ENCODE results near the gene ZNF76. TPM values are rescaled to one million over a fixed set of nuclear protein-coding genes. Genes with fewer than 3 reads are reported as not detected.
A peak's percentile ranks its signal among the peaks of the same experiment; 100 is the strongest.

The ZNF76 gene
- total and polyA plus RNA-seq, 2 of the 13 experiments (the other 11 are each of a cell fraction or from before 2014, with no cell fraction given) = 13.2 to 26.4 TPM

DNA sequence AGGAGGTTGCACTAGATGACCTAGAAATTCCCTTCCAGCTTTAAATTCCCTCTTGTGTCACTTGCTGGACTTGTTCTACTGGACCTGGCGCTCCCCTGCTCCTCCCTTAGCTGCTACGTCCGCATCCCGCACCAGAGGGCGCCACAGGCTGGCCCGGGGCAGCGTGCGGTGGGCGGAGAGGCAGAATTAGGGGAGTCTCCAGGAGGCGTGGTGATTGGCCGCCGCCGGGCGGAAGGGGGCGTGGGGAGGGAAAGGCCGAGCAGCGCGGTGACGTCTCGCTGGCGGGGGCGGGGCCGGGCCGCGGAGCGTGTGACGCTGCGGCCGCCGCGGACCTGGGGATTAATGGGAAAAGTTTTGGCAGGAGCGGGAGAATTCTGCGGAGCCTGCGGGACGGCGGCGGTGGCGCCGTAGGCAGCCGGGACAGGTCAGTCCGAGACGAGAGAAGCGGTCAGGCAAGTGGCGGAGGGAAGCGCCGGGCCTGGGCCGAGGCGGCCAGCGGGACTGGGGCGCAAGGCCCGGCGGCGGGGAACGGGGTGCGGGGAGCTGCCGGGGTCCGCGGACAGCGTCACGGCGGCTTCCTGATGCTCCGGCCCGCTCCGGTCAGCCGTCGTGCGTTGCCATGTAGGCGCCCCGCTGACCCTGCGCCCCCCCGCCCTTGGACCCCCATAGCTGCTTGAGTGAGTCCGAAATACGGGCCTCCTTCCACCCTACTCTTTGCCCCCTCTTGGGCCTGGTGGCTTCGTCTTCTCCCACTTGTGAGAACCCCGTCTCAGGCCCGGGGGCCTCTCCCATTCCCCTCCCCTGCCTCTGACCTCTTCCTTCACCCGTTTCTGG lies 82.9 kb downstream of the ZNF76 start, which contains the start of gene PPARD (continued):
- TF ChIP-seq ZFY (CRISPR knock-in tag; IDR thresholded peaks at IDR 0.05) (peak; percentile 85), ZNF234 (CRISPR knock-in tag; conservative IDR thresholded peaks at IDR 0.05) (no peak; the same call in 1 of the 2 replicates), EEA1 (CRISPR knock-in tag; IDR thresholded peaks at IDR 0.05; ENCODE audit: borderline replicate concordance) (no peak), IKZF1 (IDR thresholded peaks at IDR 0.05) (no peak), GRHL1 (CRISPR knock-in tag; conservative IDR thresholded peaks at IDR 0.05) (no peak), SNAPC5 (CRISPR knock-in tag; IDR thresholded peaks at IDR 0.05; ENCODE audit: borderline replicate concordance) (no peak; the same call in 1 of the 2 replicates), PLRG1 (conservative IDR thresholded peaks at IDR 0.05) (no peak), DMTF1 (CRISPR knock-in tag; IDR thresholded peaks at IDR 0.05) (no peak), SNRNP70 (IDR thresholded peaks at IDR 0.05; ENCODE audit: low read depth, low read length) (no peak), CENPBD1 (CRISPR knock-in tag; IDR thresholded peaks at IDR 0.05; ENCODE audit: borderline replicate concordance, low read depth) (no peak), KDM5A (IDR thresholded peaks at IDR 0.05; ENCODE audit: borderline replicate concordance, low read length) (no peak), TAF15 (IDR thresholded peaks at IDR 0.05; ENCODE audit: low read depth, low read length, poor library complexity, severe bottlenecking) (no peak), ATM (IDR thresholded peaks at IDR 0.05; ENCODE audit: borderline replicate concordance) (no peak), RBFOX2 (IDR thresholded peaks at IDR 0.05; ENCODE audit: low read depth, low read length) (peak; percentile 81), SAFB2 (CRISPR knock-in tag; IDR thresholded peaks at IDR 0.05; ENCODE audit: borderline replicate concordance, low read depth) (no peak), FOXK2 (IDR thresholded peaks at IDR 0.05) (no peak)
- TF ChIP-seq, protein P1, sequence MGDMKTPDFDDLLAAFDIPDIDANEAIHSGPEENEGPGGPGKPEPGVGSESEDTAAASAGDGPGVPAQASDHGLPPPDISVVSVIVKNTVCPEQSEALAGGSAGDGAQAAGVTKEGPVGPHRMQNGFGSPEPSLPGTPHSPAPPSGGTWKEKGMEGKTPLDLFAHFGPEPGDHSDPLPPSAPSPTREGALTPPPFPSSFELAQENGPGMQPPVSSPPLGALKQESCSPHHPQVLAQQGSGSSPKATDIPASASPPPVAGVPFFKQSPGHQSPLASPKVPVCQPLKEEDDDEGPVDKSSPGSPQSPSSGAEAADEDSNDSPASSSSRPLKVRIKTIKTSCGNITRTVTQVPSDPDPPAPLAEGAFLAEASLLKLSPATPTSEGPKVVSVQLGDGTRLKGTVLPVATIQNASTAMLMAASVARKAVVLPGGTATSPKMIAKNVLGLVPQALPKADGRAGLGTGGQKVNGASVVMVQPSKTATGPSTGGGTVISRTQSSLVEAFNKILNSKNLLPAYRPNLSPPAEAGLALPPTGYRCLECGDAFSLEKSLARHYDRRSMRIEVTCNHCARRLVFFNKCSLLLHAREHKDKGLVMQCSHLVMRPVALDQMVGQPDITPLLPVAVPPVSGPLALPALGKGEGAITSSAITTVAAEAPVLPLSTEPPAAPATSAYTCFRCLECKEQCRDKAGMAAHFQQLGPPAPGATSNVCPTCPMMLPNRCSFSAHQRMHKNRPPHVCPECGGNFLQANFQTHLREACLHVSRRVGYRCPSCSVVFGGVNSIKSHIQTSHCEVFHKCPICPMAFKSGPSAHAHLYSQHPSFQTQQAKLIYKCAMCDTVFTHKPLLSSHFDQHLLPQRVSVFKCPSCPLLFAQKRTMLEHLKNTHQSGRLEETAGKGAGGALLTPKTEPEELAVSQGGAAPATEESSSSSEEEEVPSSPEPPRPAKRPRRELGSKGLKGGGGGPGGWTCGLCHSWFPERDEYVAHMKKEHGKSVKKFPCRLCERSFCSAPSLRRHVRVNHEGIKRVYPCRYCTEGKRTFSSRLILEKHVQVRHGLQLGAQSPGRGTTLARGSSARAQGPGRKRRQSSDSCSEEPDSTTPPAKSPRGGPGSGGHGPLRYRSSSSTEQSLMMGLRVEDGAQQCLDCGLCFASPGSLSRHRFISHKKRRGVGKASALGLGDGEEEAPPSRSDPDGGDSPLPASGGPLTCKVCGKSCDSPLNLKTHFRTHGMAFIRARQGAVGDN (CRISPR knock-in tag; IDR thresholded peaks at IDR 0.05) = peak; percentile 88
- TF ChIP-seq, protein P2, sequence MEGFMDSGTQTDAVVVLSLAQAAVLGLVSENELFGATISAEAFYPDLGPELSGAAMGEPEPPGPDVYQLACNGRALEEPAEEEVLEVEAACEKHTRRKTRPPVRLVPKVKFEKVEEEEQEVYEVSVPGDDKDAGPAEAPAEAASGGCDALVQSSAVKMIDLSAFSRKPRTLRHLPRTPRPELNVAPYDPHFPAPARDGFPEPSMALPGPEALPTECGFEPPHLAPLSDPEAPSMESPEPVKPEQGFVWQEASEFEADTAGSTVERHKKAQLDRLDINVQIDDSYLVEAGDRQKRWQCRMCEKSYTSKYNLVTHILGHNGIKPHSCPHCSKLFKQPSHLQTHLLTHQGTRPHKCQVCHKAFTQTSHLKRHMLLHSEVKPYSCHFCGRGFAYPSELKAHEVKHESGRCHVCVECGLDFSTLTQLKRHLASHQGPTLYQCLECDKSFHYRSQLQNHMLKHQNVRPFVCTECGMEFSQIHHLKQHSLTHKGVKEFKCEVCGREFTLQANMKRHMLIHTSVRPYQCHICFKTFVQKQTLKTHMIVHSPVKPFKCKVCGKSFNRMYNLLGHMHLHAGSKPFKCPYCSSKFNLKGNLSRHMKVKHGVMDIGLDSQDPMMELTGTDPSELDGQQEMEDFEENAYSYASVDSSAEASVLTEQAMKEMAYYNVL (CRISPR knock-in tag; IDR thresholded peaks at IDR 0.05; ENCODE audit: borderline replicate concordance) = no peak
